Ecto neural progenitor cell (in vitro differentiated cells): ENCODE measurements around the gene NEDD1.

Experiments used
- DNase-seq: peaks from one replicate; pipeline ENCODE4 v3.0.0-alpha.2; 2018; ENCODE audit warnings: low spot score

Gene NEDD1

GRCh38 chr12:96901175-96901574 lies 5.9 kb upstream of the NEDD1 start:
- DNase-seq = no peak

- no peak for DNase-seq
These were observed 5.0 kb upstream of the NEDD1 start for GRCh38 chr12:96902076-96902475.

- no peak for DNase-seq
These were observed 584 bp upstream of the NEDD1 start for GRCh38 chr12:96906498-96906848.

GRCh38 chr12:96907671-96908422 lies 790 bp downstream of the NEDD1 start:
- peak; percentile 60 for DNase-seq

- DNase-seq = no peak
These were observed 1.3 kb downstream of the NEDD1 start for GRCh38 chr12:96908423-96908675.

- no peak for DNase-seq
These were observed 5.2 kb downstream of the NEDD1 start for GRCh38 chr12:96912261-96912660.

- no peak for DNase-seq
These were observed 5.9 kb downstream of the NEDD1 start for GRCh38 chr12:96912943-96913342.

- DNase-seq = no peak
These were observed 12.6 kb downstream of the NEDD1 start for GRCh38 chr12:96919510-96920210.

GRCh38 chr12:96948782-96949181 lies 41.7 kb downstream of the NEDD1 start:
- DNase-seq = no peak

GRCh38 chr12:96979532-96979931 lies 72.5 kb downstream of the NEDD1 start:
- DNase-seq = no peak

GRCh38 chr12:96980991-96981414 lies 73.9 kb downstream of the NEDD1 start:
- no peak for DNase-seq

GRCh38 chr12:96981911-96982310 lies 74.9 kb downstream of the NEDD1 start:
- DNase-seq = no peak

GRCh38 chr12:96982671-96983070 lies 75.6 kb downstream of the NEDD1 start:
- no peak for DNase-seq

GRCh38 chr12:96985515-96986362 lies 78.7 kb downstream of the NEDD1 start:
- DNase-seq = peak; percentile 75

- no peak for DNase-seq
These were observed 79.9 kb downstream of the NEDD1 start for GRCh38 chr12:96986883-96987523.

GRCh38 chr12:96988919-96989318 lies 81.9 kb downstream of the NEDD1 start:
- no peak for DNase-seq

- DNase-seq = peak; percentile 75
These were observed 82.9 kb downstream of the NEDD1 start for GRCh38 chr12:96989916-96990315.

GRCh38 chr12:96994900-96995299 lies 87.8 kb downstream of the NEDD1 start:
- DNase-seq = no peak

- no peak for DNase-seq
These were observed 88.8 kb downstream of the NEDD1 start for GRCh38 chr12:96995861-96996260.

- DNase-seq = no peak
These were observed 90.9 kb downstream of the NEDD1 start for GRCh38 chr12:96997797-96998484.

GRCh38 chr12:97003276-97003675 lies 96.2 kb downstream of the NEDD1 start:
- no peak for DNase-seq
